Parathyroid adenoma (tissue), 2 donors: ENCODE results near the gene KLF5.
"Not testable (repeated sequence)": the region's sequence is repeated elsewhere in the genome, so short reads cannot be mapped to it uniquely, and the experiment has no call there.

Experiments
- H2AFZ ChIP-seq: fragments of 300-600 bp; sonication (generic); one replicate; pipeline ENCODE4 v1.7.0; 2017; ENCODE audit warnings: antibody characterized with exemption, mild to moderate bottlenecking
- H3K27ac ChIP-seq: fragments of 300-600 bp; sonication (generic); one replicate; pipeline ENCODE4 v1.7.0; 2017
- H3K27me3 ChIP-seq: fragments of 300-600 bp; sonication (generic); one replicate; pipeline ENCODE4 v1.7.0; 2017; ENCODE audit warnings: low read length; ENCODE audit not compliant: control insufficient read depth, insufficient read depth
- H3K36me3 ChIP-seq: fragments of 300-600 bp; sonication (generic); one replicate; pipeline ENCODE4 v1.7.0; 2017; ENCODE audit warnings: low read length; ENCODE audit not compliant: control insufficient read depth, insufficient read depth
- H3K4me1 ChIP-seq: fragments of 300-600 bp; sonication (generic); one replicate; pipeline ENCODE4 v1.7.0; 2017; ENCODE audit warnings: control low read depth
- H3K4me2 ChIP-seq: fragments of 300-600 bp; sonication (generic); one replicate; pipeline ENCODE4 v1.7.0; 2017; ENCODE audit warnings: low read length
- H3K4me3 ChIP-seq: fragments of 300-600 bp; sonication (generic); one replicate; pipeline ENCODE4 v1.7.0; 2017; ENCODE audit warnings: low read depth, low read length
- H3K79me2 ChIP-seq: fragments of 300-600 bp; sonication (generic); one replicate; pipeline ENCODE4 v1.7.0; 2017; ENCODE audit warnings: control low read depth
- H3K9ac ChIP-seq: fragments of 300-600 bp; sonication (generic); one replicate; pipeline ENCODE4 v1.7.0; 2017; ENCODE audit warnings: mild to moderate bottlenecking
- H3K9me3 ChIP-seq: fragments of 300-600 bp; sonication (generic); one replicate; pipeline ENCODE4 v1.7.0; 2017; ENCODE audit warnings: low read length; ENCODE audit not compliant: control insufficient read depth
- CTCF ChIP-seq: fragments of 300-600 bp; sonication (generic); IDR thresholded peaks from one replicate; pipeline ENCODE4 v1.7.0; 2017; ENCODE audit warnings: antibody characterized with exemption, mild to moderate bottlenecking
- donor health status: primary hyperparathyroidism.

The KLF5 gene

GRCh38 chr13:73092829-73093228 lies 34.0 kb downstream of the KLF5 start:
- Histone ChIP-seq H3K27ac (no peak overlapping the region), H3K9me3 (no peaks in the 10 kb centered on the region), H3K9ac (no peak overlapping the region), H3K4me3 (no peak overlapping the region), H3K36me3 (no peaks in the 10 kb centered on the region), H3K27me3 (no peaks in the 10 kb centered on the region), H3K79me2 (no peaks in the 10 kb centered on the region), H3K4me1 (no peaks in the 10 kb centered on the region), H3K4me2 (no peak overlapping the region), H2AFZ (no peak overlapping the region)
- TF ChIP-seq CTCF: no peak

GRCh38 chr13:73096173-73096572 lies 37.4 kb downstream of the KLF5 start:
- Histone ChIP-seq H3K4me3 (no peak overlapping the region), H3K27ac (no peak overlapping the region), H3K4me2 (no peak overlapping the region), H3K9ac (no peak overlapping the region), H3K79me2 (no peaks in the 10 kb centered on the region), H3K27me3 (no peaks in the 10 kb centered on the region), H2AFZ (no peak overlapping the region), H3K36me3 (no peaks in the 10 kb centered on the region), H3K9me3 (no peaks in the 10 kb centered on the region), H3K4me1 (no peaks in the 10 kb centered on the region)
- TF ChIP-seq CTCF: no peak

GRCh38 chr13:73096638-73097037 lies 37.8 kb downstream of the KLF5 start:
- Histone ChIP-seq H3K36me3 (no peaks in the 10 kb centered on the region), H3K79me2 (no peaks in the 10 kb centered on the region), H3K27ac (no peak overlapping the region), H3K9me3 (no peaks in the 10 kb centered on the region), H2AFZ (no peak overlapping the region), H3K27me3 (no peaks in the 10 kb centered on the region), H3K4me1 (no peaks in the 10 kb centered on the region), H3K9ac (no peak overlapping the region), H3K4me3 (no peak overlapping the region), H3K4me2 (no peak overlapping the region)
- TF ChIP-seq CTCF: no peak

- not testable (repeated sequence) for H2AFZ ChIP-seq, H3K9me3 ChIP-seq, H3K79me2 ChIP-seq, H3K27ac ChIP-seq, H3K36me3 ChIP-seq, H3K4me3 ChIP-seq, H3K4me2 ChIP-seq, H3K27me3 ChIP-seq, H3K9ac ChIP-seq, H3K4me1 ChIP-seq
These were observed 42.0 kb downstream of the KLF5 start for GRCh38 chr13:73100781-73101180.

GRCh38 chr13:73101351-73102007 lies 42.7 kb downstream of the KLF5 start:
- Histone ChIP-seq H3K9ac (no peak overlapping the region), H2AFZ (no peak overlapping the region), H3K4me2 (no peak overlapping the region), H3K79me2 (no peaks in the 10 kb centered on the region), H3K4me3 (no peak overlapping the region), H3K27ac (no peak overlapping the region), H3K9me3 (no peaks in the 10 kb centered on the region), H3K27me3 (no peaks in the 10 kb centered on the region), H3K4me1 (no peaks in the 10 kb centered on the region), H3K36me3 (no peaks in the 10 kb centered on the region)
- TF ChIP-seq CTCF: no peak
